Endodermal cell (in vitro differentiated cells): Measurements from ENCODE around the gene OBSCN. TPM values are rescaled to one million over a fixed set of nuclear protein-coding genes. Genes with fewer than 3 reads are reported as not detected.

Experiments used
- DNase-seq: peaks from one replicate; pipeline ENCODE4 v3.0.0-alpha.2; 2017
- H3K27ac ChIP-seq: 2 replicates; pipeline ENCODE4 v1.5.1; 2013; ENCODE audit warnings: mild to moderate bottlenecking, low read depth, low read length, moderate library complexity
- H3K27me3 ChIP-seq: 2 replicates; pipeline ENCODE4 v1.6.1; 2013; ENCODE audit warnings: mild to moderate bottlenecking, low read length, moderate library complexity; ENCODE audit not compliant: insufficient read depth, control insufficient read depth, poor library complexity, severe bottlenecking
- H3K36me3 ChIP-seq: 2 replicates; pipeline ENCODE4 v1.7.0; 2013; ENCODE audit warnings: mild to moderate bottlenecking, low read length, moderate library complexity; ENCODE audit not compliant: control insufficient read depth, insufficient read depth
- H3K4me1 ChIP-seq: one replicate; pipeline ENCODE4 v1.7.0; 2013; ENCODE audit warnings: low read length; ENCODE audit not compliant: control insufficient read depth, insufficient read depth
- H3K4me3 ChIP-seq: 2 replicates; pipeline ENCODE4 v1.5.1; 2013; ENCODE audit warnings: mild to moderate bottlenecking, low read length, moderate library complexity
- H3K9ac ChIP-seq: 2 replicates; pipeline ENCODE4 v1.6.1; 2013; ENCODE audit warnings: mild to moderate bottlenecking, low read length, moderate library complexity; ENCODE audit not compliant: poor library complexity, severe bottlenecking; ENCODE audit errors: extremely low read depth
- H3K9me3 ChIP-seq: 2 replicates; pipeline ENCODE4 v1.6.1; 2013; ENCODE audit warnings: mild to moderate bottlenecking, low read length, moderate library complexity; ENCODE audit not compliant: control insufficient read depth
- H3K27ac Mint-ChIP-seq: 2 replicates; pipeline ENCODE4 v1.8.0; 2020; ENCODE audit warnings: mixed read lengths
- H3K27me3 Mint-ChIP-seq: 2 replicates; pipeline ENCODE4 v1.8.0; 2021; ENCODE audit warnings: mild to moderate bottlenecking, mixed read lengths; ENCODE audit not compliant: insufficient read depth
- H3K36me3 Mint-ChIP-seq: 2 replicates; pipeline ENCODE4 v1.8.0; 2020; ENCODE audit warnings: low read depth, mixed read lengths
- H3K4me1 Mint-ChIP-seq: 2 replicates; pipeline ENCODE4 v1.8.0; 2020; ENCODE audit warnings: mixed read lengths
- H3K4me3 Mint-ChIP-seq: 2 replicates; pipeline ENCODE4 v1.8.0; 2020; ENCODE audit warnings: mild to moderate bottlenecking, moderate library complexity, mixed read lengths
- H3K9me3 Mint-ChIP-seq: 2 replicates; pipeline ENCODE4 v1.8.0; 2020; ENCODE audit warnings: mild to moderate bottlenecking, mixed read lengths
- WGBS, 2 experiments: methylation state at CpG; one replicate each; pipeline versions ENCODE4 v1.1.5 to v1.1.7; 2013; ENCODE audit warnings: missing lambda C conversion rate in 2 of 2, mixed read lengths in 1 of 2; ENCODE audit not compliant: insufficient coverage in 1 of 2, insufficient read length in 1 of 2; 5-methylcytosine and 5-hydroxymethylcytosine counted together
- total RNA-seq, 2 donors: library from RNA; stranded (reverse); fragmentation: NEBNext Ultra II Directional in 1 of 2; extraction: Animal tissue kit (Norgen Biotek cat#: 25700) in 1 of 2; gene quantifications; 2 replicates in 1 of 2; 3 replicates in 1 of 2; pipeline ENCODE4 v1.2.1, GENCODE V29; 2021
- TF ChIP-seq, protein P1 (sequence below): fragments of 200-600 bp; sonication (generic); conservative IDR thresholded peaks from 2 replicates; pipeline ENCODE4 v1.5.0; 2021; ENCODE audit warnings: antibody characterized with exemption, mild to moderate bottlenecking

OBSCN gene
- total RNA-seq, 2 donors from 2014 or later, result 53.7 to 68.9 TPM

- Mint-ChIP-seq H3K4me1 (no peaks in the 10 kb centered on the region), H3K4me3 (no peak overlapping the region)
These were observed 106.4 kb downstream of the OBSCN start for GRCh38 chr1:228314315-228314657.

GRCh38 chr1:228314658-228315483, 107.0 kb downstream of the OBSCN start:
- no peaks in the 10 kb centered on the region for H3K27me3 Mint-ChIP-seq
- H3K9ac ChIP-seq, result no peak overlapping the region
- TF ChIP-seq, protein P1, sequence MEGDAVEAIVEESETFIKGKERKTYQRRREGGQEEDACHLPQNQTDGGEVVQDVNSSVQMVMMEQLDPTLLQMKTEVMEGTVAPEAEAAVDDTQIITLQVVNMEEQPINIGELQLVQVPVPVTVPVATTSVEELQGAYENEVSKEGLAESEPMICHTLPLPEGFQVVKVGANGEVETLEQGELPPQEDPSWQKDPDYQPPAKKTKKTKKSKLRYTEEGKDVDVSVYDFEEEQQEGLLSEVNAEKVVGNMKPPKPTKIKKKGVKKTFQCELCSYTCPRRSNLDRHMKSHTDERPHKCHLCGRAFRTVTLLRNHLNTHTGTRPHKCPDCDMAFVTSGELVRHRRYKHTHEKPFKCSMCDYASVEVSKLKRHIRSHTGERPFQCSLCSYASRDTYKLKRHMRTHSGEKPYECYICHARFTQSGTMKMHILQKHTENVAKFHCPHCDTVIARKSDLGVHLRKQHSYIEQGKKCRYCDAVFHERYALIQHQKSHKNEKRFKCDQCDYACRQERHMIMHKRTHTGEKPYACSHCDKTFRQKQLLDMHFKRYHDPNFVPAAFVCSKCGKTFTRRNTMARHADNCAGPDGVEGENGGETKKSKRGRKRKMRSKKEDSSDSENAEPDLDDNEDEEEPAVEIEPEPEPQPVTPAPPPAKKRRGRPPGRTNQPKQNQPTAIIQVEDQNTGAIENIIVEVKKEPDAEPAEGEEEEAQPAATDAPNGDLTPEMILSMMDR, result no peak
- 95% methylated on average over 26 to 31 of the region's 31 CpGs for WGBS, 2 experiments
- H3K4me1 Mint-ChIP-seq, result no peaks in the 10 kb centered on the region
- no peak overlapping the region for H3K27ac Mint-ChIP-seq
- no peak overlapping the region for H3K4me3 ChIP-seq
- H3K36me3 ChIP-seq, result peaks cover 7% of the 10 kb centered on the region
- no peaks in the 10 kb centered on the region for H3K4me1 ChIP-seq
- peak; percentile 48 for DNase-seq
- H3K9me3 Mint-ChIP-seq, result no peaks in the 10 kb centered on the region
- H3K27me3 ChIP-seq, result no peaks in the 10 kb centered on the region
- no peak overlapping the region for H3K4me3 Mint-ChIP-seq
- no peak overlapping the region for H3K27ac ChIP-seq
- peaks cover 7% of the 10 kb centered on the region for H3K36me3 Mint-ChIP-seq
- peaks cover 18% of the 10 kb centered on the region for H3K9me3 ChIP-seq

More at GRCh38 chr1:228314315-228314657, 106.4 kb downstream of the OBSCN start:
- TF ChIP-seq, protein P1, result no peak
- H3K9ac ChIP-seq, result no peak overlapping the region
- 93 to 96% methylated on average over 3 of the region's 3 CpGs for WGBS, 2 experiments
- Mint-ChIP-seq H3K36me3 (peaks cover 10% of the 10 kb centered on the region), H3K27ac (no peak overlapping the region), H3K27me3 (no peaks in the 10 kb centered on the region), H3K9me3 (no peaks in the 10 kb centered on the region)
- H3K4me1 ChIP-seq, result no peaks in the 10 kb centered on the region
- H3K9me3 ChIP-seq, result peaks cover 18% of the 10 kb centered on the region
- no peak overlapping the region for H3K27ac ChIP-seq
- DNase-seq, result no peak
- H3K27me3 ChIP-seq, result no peaks in the 10 kb centered on the region
- H3K36me3 ChIP-seq, result peaks cover 1% of the 10 kb centered on the region
- no peak overlapping the region for H3K4me3 ChIP-seq

DNA sequence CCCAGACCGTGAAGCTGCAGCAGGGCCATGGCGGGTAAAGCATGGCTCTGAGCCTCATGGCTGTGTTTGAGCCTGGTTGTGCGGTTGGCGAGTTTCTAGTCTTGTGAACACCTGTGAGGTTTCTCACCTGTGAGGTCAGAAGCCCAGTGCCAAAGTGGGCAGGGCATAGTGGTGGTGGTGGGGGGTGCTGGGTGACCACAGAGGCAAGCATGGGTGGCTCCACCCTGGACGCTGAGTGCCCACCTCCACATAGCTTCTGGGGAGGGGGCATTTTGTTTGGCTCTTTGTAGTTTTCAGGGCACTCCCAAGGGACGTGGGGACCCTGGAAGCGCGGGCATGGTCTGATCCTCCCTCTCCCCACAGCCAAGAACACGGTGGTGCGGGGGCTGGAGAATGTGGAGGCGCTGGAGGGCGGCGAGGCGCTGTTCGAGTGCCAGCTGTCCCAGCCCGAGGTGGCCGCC, 107.7 kb downstream of the OBSCN start:
- TF ChIP-seq, protein P1, result no peak

More for the DNA sequence above, 107.7 kb downstream of the OBSCN start:
- H3K27me3 Mint-ChIP-seq, result no peaks in the 10 kb centered on the region
- H3K36me3 Mint-ChIP-seq, result peaks cover 7% of the 10 kb centered on the region
- H3K9me3 Mint-ChIP-seq, result no peaks in the 10 kb centered on the region
- 95 to 98% methylated on average over 14 to 17 of the region's 17 CpGs for WGBS, 2 experiments
- H3K27ac ChIP-seq, result no peak overlapping the region
- no peak overlapping the region for H3K4me3 Mint-ChIP-seq
- no peak overlapping the region for H3K4me3 ChIP-seq
- peaks cover 18% of the 10 kb centered on the region for H3K9me3 ChIP-seq
- no peak overlapping the region for H3K9ac ChIP-seq
- peaks cover 13% of the 10 kb centered on the region for H3K36me3 ChIP-seq
- H3K27me3 ChIP-seq, result no peaks in the 10 kb centered on the region
- no peaks in the 10 kb centered on the region for H3K4me1 ChIP-seq
- no peak for DNase-seq
- H3K27ac Mint-ChIP-seq, result no peak overlapping the region
- H3K4me1 Mint-ChIP-seq, result no peaks in the 10 kb centered on the region
